ENCODE results near the gene NUDT12.

DNA sequence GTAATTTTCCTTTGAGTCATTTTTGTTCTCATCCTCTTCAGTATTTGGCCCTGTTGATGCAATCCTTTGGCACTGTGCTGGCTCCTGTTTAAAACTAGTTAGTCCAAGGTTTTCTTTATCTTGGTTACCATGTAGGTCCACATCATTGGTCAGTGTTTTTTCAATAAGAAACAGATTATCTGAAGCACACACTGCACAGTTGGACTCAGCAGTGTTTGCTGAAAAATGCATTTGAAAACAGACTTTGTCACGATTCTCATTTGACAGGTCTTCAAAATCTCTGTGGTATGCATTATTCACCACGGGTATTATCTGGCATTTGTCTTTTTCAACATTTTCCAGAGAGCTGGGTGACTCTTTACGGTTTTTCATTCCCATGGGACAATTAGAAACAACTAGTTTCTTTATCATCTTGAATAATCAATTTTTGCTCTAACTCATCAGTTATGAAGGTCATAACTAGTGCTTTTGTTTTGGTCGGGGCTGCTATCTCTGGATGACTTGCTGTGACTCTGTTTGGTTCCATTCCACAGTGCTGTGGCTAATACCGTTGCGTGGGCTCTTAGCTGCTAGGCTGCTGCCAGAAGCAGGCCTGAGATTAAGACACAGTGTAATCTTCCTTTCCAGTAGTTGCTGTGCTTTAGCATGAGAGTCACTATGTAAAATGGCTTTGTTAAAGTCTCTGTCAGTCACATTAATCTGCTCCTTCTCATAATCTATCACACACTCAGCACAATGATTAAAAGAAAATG lies 36.2 kb downstream of the NUDT12 start:
- TF ChIP-seq, protein P1, sequence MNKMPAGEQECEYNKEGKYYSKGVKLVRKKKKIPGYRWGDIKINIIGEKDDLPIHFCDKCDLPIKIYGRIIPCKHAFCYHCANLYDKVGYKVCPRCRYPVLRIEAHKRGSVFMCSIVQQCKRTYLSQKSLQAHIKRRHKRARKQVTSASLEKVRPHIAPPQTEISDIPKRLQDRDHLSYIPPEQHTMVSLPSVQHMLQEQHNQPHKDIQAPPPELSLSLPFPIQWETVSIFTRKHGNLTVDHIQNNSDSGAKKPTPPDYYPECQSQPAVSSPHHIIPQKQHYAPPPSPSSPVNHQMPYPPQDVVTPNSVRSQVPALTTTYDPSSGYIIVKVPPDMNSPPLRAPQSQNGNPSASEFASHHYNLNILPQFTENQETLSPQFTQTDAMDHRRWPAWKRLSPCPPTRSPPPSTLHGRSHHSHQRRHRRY (tag by site-specific recombination; IDR thresholded peaks at IDR 0.05): no peak
- TF ChIP-seq, protein P2, sequence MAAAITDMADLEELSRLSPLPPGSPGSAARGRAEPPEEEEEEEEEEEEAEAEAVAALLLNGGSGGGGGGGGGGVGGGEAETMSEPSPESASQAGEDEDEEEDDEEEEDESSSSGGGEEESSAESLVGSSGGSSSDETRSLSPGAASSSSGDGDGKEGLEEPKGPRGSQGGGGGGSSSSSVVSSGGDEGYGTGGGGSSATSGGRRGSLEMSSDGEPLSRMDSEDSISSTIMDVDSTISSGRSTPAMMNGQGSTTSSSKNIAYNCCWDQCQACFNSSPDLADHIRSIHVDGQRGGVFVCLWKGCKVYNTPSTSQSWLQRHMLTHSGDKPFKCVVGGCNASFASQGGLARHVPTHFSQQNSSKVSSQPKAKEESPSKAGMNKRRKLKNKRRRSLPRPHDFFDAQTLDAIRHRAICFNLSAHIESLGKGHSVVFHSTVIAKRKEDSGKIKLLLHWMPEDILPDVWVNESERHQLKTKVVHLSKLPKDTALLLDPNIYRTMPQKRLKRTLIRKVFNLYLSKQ (tag by site-specific recombination; IDR thresholded peaks at IDR 0.05; ENCODE audit: borderline replicate concordance): no peak
- TF ChIP-seq ZNF791 (tag by site-specific recombination; IDR thresholded peaks at IDR 0.05) (no peak), ZNF785 (tag by site-specific recombination; IDR thresholded peaks at IDR 0.05) (no peak), KLF8 (tag by site-specific recombination; IDR thresholded peaks at IDR 0.05) (no peak), SALL2 (tag by site-specific recombination; IDR thresholded peaks at IDR 0.05; ENCODE audit: borderline replicate concordance) (no peak), ZNF24 (tag by site-specific recombination; IDR thresholded peaks at IDR 0.05) (no peak), ZNF610 (tag by site-specific recombination; IDR thresholded peaks at IDR 0.05; ENCODE audit: borderline replicate concordance) (no peak), ZNF10 (tag by site-specific recombination; IDR thresholded peaks at IDR 0.05) (no peak), YY1 (tag by site-specific recombination; IDR thresholded peaks at IDR 0.05) (no peak), ZEB2 (tag by site-specific recombination; IDR thresholded peaks at IDR 0.05) (no peak), ZNF658 (tag by site-specific recombination; IDR thresholded peaks at IDR 0.05) (no peak)
- TF ChIP-seq, protein P3, sequence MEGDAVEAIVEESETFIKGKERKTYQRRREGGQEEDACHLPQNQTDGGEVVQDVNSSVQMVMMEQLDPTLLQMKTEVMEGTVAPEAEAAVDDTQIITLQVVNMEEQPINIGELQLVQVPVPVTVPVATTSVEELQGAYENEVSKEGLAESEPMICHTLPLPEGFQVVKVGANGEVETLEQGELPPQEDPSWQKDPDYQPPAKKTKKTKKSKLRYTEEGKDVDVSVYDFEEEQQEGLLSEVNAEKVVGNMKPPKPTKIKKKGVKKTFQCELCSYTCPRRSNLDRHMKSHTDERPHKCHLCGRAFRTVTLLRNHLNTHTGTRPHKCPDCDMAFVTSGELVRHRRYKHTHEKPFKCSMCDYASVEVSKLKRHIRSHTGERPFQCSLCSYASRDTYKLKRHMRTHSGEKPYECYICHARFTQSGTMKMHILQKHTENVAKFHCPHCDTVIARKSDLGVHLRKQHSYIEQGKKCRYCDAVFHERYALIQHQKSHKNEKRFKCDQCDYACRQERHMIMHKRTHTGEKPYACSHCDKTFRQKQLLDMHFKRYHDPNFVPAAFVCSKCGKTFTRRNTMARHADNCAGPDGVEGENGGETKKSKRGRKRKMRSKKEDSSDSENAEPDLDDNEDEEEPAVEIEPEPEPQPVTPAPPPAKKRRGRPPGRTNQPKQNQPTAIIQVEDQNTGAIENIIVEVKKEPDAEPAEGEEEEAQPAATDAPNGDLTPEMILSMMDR (tag by site-specific recombination; IDR thresholded peaks at IDR 0.05): no peak
- TF ChIP-seq, protein P4, sequence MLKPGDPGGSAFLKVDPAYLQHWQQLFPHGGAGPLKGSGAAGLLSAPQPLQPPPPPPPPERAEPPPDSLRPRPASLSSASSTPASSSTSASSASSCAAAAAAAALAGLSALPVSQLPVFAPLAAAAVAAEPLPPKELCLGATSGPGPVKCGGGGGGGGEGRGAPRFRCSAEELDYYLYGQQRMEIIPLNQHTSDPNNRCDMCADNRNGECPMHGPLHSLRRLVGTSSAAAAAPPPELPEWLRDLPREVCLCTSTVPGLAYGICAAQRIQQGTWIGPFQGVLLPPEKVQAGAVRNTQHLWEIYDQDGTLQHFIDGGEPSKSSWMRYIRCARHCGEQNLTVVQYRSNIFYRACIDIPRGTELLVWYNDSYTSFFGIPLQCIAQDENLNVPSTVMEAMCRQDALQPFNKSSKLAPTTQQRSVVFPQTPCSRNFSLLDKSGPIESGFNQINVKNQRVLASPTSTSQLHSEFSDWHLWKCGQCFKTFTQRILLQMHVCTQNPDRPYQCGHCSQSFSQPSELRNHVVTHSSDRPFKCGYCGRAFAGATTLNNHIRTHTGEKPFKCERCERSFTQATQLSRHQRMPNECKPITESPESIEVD (tag by site-specific recombination; IDR thresholded peaks at IDR 0.05): no peak
